HepG2 (cell line): Measurements from ENCODE around the gene NDST1. TPM values are rescaled to one million over a fixed set of nuclear protein-coding genes. Genes with fewer than 3 reads are reported as not detected.

Experiments
- ATAC-seq: fragments of 200-7000 bp; cut with Tn5 transposase; 3 replicates; pipeline ENCODE4 v1.9.1; 2020; ENCODE audit warnings: mild to moderate bottlenecking, moderate library complexity
- BruUV-seq: library from RNA; stranded (reverse); fragments of 400-500 nt; replicated peaks from 2 replicates; lab custom pipeline; 2021; lab: Mats Ljungman, UMichigan
- CTCF ChIA-PET: fragments of 300-600 bp; formaldehyde crosslinking; extraction: SDS; loops from one replicate; lab custom pipeline; 2021; ENCODE audit warnings: low total read pairs, inconsistent platforms, low intra/inter-chr PET ratio; lab: Yijun Ruan, JAX
- POLR2A ChIA-PET: fragments of 350-600 bp; sonication (Branson Sonifier 250); formaldehyde crosslinking; loops from one replicate; lab custom pipeline; 2020; ENCODE audit warnings: antibody characterized with exemption, inconsistent platforms; lab: Yijun Ruan, JAX
- DNase-seq: peaks from one replicate; pipeline ENCODE4 v3.0.0-alpha.2; 2015; ENCODE audit warnings: low spot score
- FAIRE-seq: peaks from 3 replicates; lab custom pipeline; 2011; peaks lifted over from hg19 to GRCh38; lab: Jason Lieb, UNC
- H2AFZ ChIP-seq: one replicate; pipeline ENCODE4 v1.6.1; 2011; ENCODE audit warnings: low read length, inconsistent platforms
- H3K27ac ChIP-seq: fragments of 300-600 bp; 3 replicates; pipeline ENCODE4 v1.8.0; 2011; ENCODE audit warnings: mixed run types, mild to moderate bottlenecking, mixed read lengths, low read length, inconsistent platforms; ENCODE audit not compliant: insufficient read depth; ENCODE audit errors: extremely low read length
- H3K27me3 ChIP-seq, 2 experiments: fragments of 200-600 bp in 1 of 2; 2 replicates in 1 of 2; 3 replicates in 1 of 2; pipeline versions ENCODE4 v1.6.0 to v1.8.0; 2011; ENCODE audit warnings: low read length in 2 of 2, mild to moderate bottlenecking in 2 of 2, moderate library complexity in 2 of 2, inconsistent platforms in 1 of 2; ENCODE audit not compliant: insufficient read depth in 2 of 2, control insufficient read depth in 1 of 2
- H3K36me3 ChIP-seq, 2 experiments: fragments of 200-600 bp in 1 of 2; replicated peaks in 1 of 2; 2 replicates in 1 of 2; 3 replicates in 1 of 2; pipeline versions ENCODE4 v1.5.1 to v1.8.0; 2011; ENCODE audit warnings: low read length in 2 of 2, inconsistent platforms in 1 of 2; ENCODE audit not compliant: insufficient read depth in 2 of 2, control insufficient read depth in 1 of 2
- H3K4me1 ChIP-seq: 2 replicates; pipeline ENCODE4 v1.5.1; 2012; ENCODE audit warnings: low read length, inconsistent platforms; ENCODE audit not compliant: insufficient read depth
- H3K4me2 ChIP-seq: 2 replicates; pipeline ENCODE4 v1.6.0; 2011; ENCODE audit warnings: low read depth, low read length, inconsistent platforms
- H3K4me3 ChIP-seq, 3 experiments: fragments of 200-600 bp in 1 of 3; sonication (generic), shearing (Covaris generic) in 1 of 3; replicated peaks in 1 of 3; 2 replicates each; pipeline ENCODE4 v1.5.1; 2011 to 2016; ENCODE audit warnings: low read length in 3 of 3, inconsistent platforms in 2 of 3, low read depth in 2 of 3, mild to moderate bottlenecking in 2 of 3, control low read depth in 1 of 3, mixed read lengths in 1 of 3; ENCODE audit not compliant: insufficient read depth in 1 of 3
- H3K79me2 ChIP-seq: one replicate; pipeline ENCODE4 v1.6.1; 2011; ENCODE audit warnings: low read length, inconsistent platforms; ENCODE audit not compliant: insufficient read depth
- H3K9ac ChIP-seq: 2 replicates; pipeline ENCODE4 v1.6.0; 2011; ENCODE audit warnings: mild to moderate bottlenecking, low read depth, low read length, inconsistent platforms; ENCODE audit not compliant: insufficient read depth
- H3K9me3 ChIP-seq: 2 replicates; pipeline ENCODE4 v1.5.1; 2012; ENCODE audit warnings: mild to moderate bottlenecking, low read length
- H4K20me1 ChIP-seq: 2 replicates; pipeline ENCODE4 v1.6.0; 2011; ENCODE audit warnings: inconsistent platforms, mild to moderate bottlenecking, low read length, moderate library complexity; ENCODE audit not compliant: insufficient read depth
- CENPX ChIP-seq: sonication (generic); formaldehyde crosslinking; IDR thresholded peaks from 2 replicates; pipeline ENCODE4 v1.9.0; 2021; ENCODE audit warnings: mild to moderate bottlenecking, missing genetic modification reagents, moderate library complexity
- PPARG ChIP-seq: conservative IDR thresholded peaks from 2 replicates; pipeline ENCODE4 v1.6.1; 2016; ENCODE audit warnings: missing biosample characterization, missing genetic modification reagents
- SMC3 ChIP-seq: IDR thresholded peaks from 2 replicates; pipeline ENCODE4 v1.6.1; 2011; ENCODE audit warnings: low read length, improper control_type of control experiment
- SNAPC2 ChIP-seq: sonication (generic); formaldehyde crosslinking; IDR thresholded peaks from 2 replicates; pipeline ENCODE4 v1.8.1; 2022; ENCODE audit warnings: mild to moderate bottlenecking, missing genetic modification reagents
- ZFP36 ChIP-seq: fragments of 150-350 bp; IDR thresholded peaks from 2 replicates; pipeline ENCODE4 v1.6.1; 2018; ENCODE audit warnings: borderline replicate concordance, low read length, low read depth; ENCODE audit not compliant: partially characterized antibody
- ZNF44 ChIP-seq: sonication (generic); formaldehyde crosslinking; IDR thresholded peaks from 2 replicates; pipeline ENCODE4 v1.5.1; 2020; ENCODE audit warnings: mild to moderate bottlenecking, missing genetic modification reagents
- ZNF446 ChIP-seq: sonication (generic); formaldehyde crosslinking; IDR thresholded peaks from 2 replicates; pipeline ENCODE4 v1.5.0; 2020; ENCODE audit warnings: mild to moderate bottlenecking, missing genetic modification reagents
- ZNF572 ChIP-seq: sonication (generic); formaldehyde crosslinking; IDR thresholded peaks from 2 replicates; pipeline ENCODE4 v1.5.1; 2020; ENCODE audit warnings: mild to moderate bottlenecking, missing genetic modification reagents
- ZNF761 ChIP-seq: sonication (generic); formaldehyde crosslinking; conservative IDR thresholded peaks from 2 replicates; pipeline ENCODE4 v1.4.0; 2020; ENCODE audit warnings: mild to moderate bottlenecking, missing genetic modification reagents
- ZNF772 ChIP-seq: sonication (generic); formaldehyde crosslinking; IDR thresholded peaks from 2 replicates; pipeline ENCODE4 v1.5.0; 2020; ENCODE audit warnings: mild to moderate bottlenecking, missing genetic modification reagents
- ZSCAN21 ChIP-seq: sonication (generic); formaldehyde crosslinking; IDR thresholded peaks from 2 replicates; pipeline ENCODE4 v1.8.0; 2022; ENCODE audit warnings: mild to moderate bottlenecking, missing genetic modification reagents, moderate library complexity, borderline replicate concordance
- in situ Hi-C: cut with HindIII; loops from 2 replicates; pipeline ENCODE4 v1.10.0; 2017; ENCODE audit warnings: low pct_unique_long_range_greater_than_20kb; ENCODE audit not compliant: extremely low pct_ligation_motif_present
- intact Hi-C: fragments of 100-400 bp; cut with micrococcal nuclease; formaldehyde crosslinking; loops from one replicate; pipeline ENCODE4 v1.10.0; 2022; ENCODE audit not compliant: unreplicated experiment
- polyA plus RNA-seq, 8 experiments: library from polyadenylated mRNA; depleted of rRNA in 3 of 8; stranded (reverse) in 7 of 8; unstranded in 1 of 8; fragments of >200 nt; fragmentation: Illumina TruSeq in 4 of 8; extraction: Trizol in 4 of 8; gene quantifications; 2 replicates each; pipeline versions ENCODE4 v1.2.1 to v1.2.3, GENCODE V29; 2011 to 2016; ENCODE audit warnings: low read depth in 4 of 8, missing spikeins in 1 of 8, mixed read lengths in 1 of 8; ENCODE audit not compliant: insufficient read depth in 1 of 8
- total RNA-seq, 5 experiments: library from RNA; depleted of rRNA; stranded (reverse); fragments of >200 nt; fragmentation: Illumina TruSeq; extraction: Trizol; gene quantifications; 2 replicates each; pipeline ENCODE4 v1.2.3, GENCODE V29; 2016; ENCODE audit warnings: low read depth in 1 of 5
- TF ChIP-seq, protein P1 (sequence below): sonication (generic); formaldehyde crosslinking; IDR thresholded peaks from 2 replicates; pipeline ENCODE4 v1.5.1; 2020; ENCODE audit warnings: mild to moderate bottlenecking, missing genetic modification reagents, borderline replicate concordance
- TF ChIP-seq, protein P2 (sequence below): sonication (generic); formaldehyde crosslinking; IDR thresholded peaks from 2 replicates; pipeline ENCODE4 v1.4.0; 2020; ENCODE audit warnings: mild to moderate bottlenecking, missing genetic modification reagents

NDST1 gene
- total and polyA plus RNA-seq, 2 of the 13 experiments (the other 11 are each of a cell fraction or from before 2014, with no cell fraction given): 23.8 to 26.2 TPM

DNA sequence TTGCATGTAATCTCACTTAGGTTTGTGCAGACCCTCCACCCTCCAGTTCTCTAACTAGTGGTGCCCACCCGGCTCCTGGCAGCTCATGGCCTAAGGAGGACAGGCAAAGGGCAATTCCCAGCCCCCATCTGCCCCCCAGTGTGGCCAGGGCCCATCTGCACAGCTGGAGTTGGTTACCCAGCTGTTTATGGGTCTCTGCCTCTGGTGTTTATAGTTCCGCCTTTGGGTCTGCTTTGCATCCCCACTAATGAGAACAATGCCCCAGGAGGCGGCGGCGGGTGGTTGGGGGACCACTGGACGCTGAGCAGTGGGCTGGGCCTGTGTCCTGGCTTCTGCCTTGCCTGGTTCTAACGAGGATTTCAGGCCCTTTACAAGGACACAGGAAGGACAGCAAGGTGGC, 62.4 kb downstream of the NDST1 start (continued):
- no peak for TF ChIP-seq CENPX (CRISPR knock-in tag)
- TF ChIP-seq, all 625 proteins: peak for 0

DNA sequence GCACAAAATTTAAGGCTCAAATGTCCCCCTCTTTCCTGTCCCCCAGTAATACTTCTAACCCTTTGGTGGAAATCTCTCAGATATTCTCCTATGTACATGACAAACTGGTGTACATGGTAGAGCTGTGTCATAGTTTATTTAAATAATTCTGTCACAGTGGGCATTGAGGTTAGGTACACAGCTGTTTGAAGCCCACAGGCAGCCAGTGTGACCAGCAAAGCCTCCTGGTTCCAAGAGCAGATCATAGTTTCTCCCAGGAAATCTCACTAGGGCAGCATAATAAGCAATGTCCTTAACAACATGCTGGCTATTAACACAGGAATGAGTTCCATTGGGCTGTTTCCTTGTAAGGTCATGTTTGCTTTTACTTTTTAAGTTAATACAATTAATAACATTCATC, 63.9 kb downstream of the NDST1 start:
- TF ChIP-seq PPARG (CRISPR knock-in tag) (no peak), ZNF446 (CRISPR knock-in tag) (no peak), SNAPC2 (no peak), ZSCAN21 (CRISPR knock-in tag) (no peak), ZFP36 (no peak), ZNF572 (CRISPR knock-in tag) (no peak), ZNF44 (CRISPR knock-in tag) (no peak), ZNF772 (no peak), SMC3 (no peak), ZNF761 (CRISPR knock-in tag) (no peak)
- TF ChIP-seq, protein P1, sequence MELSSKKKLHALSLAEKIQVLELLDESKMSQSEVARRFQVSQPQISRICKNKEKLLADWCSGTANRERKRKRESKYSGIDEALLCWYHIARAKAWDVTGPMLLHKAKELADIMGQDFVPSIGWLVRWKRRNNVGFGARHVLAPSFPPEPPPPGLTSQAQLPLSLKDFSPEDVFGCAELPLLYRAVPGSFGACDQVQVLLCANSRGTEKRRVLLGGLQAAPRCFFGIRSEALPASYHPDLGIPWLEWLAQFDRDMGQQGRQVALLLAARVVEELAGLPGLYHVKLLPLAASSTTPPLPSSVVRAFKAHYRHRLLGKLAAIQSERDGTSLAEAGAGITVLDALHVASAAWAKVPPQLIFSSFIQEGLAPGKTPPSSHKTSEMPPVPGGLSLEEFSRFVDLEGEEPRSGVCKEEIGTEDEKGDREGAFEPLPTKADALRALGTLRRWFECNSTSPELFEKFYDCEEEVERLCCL (CRISPR knock-in tag): no peak
- TF ChIP-seq, protein P2, sequence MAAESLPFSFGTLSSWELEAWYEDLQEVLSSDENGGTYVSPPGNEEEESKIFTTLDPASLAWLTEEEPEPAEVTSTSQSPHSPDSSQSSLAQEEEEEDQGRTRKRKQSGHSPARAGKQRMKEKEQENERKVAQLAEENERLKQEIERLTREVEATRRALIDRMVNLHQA (CRISPR knock-in tag): no peak
- no peak overlapping the region for H3K27ac ChIP-seq
- H3K79me2 ChIP-seq: no peaks in the 10 kb centered on the region
- BruUV-seq: no TSS peak
- FAIRE-seq: no peak
- POLR2A ChIA-PET: no interaction called here
- H3K4me3 ChIP-seq: no peak overlapping the region
- intact Hi-C loops (loop anchor here (2.0 kb wide), 1 partner anchor 17 kb away; no protein-coding TSS in a partner anchor), in situ Hi-C loops (no loop called here)
- no peaks in the 10 kb centered on the region for H3K27me3 ChIP-seq
- no peak overlapping the region for H3K9ac ChIP-seq
- no peaks in the 10 kb centered on the region for H4K20me1 ChIP-seq
- no peaks in the 10 kb centered on the region for H3K36me3 ChIP-seq
- peaks cover 49% of the 10 kb centered on the region for H3K4me1 ChIP-seq
- H3K9me3 ChIP-seq: no peaks in the 10 kb centered on the region
- H2AFZ ChIP-seq: no peak overlapping the region
- CTCF ChIA-PET: no interaction called here
- DNase-seq: no peak
- no peak overlapping the region for H3K4me2 ChIP-seq
- no peak for ATAC-seq
